HCEC 1CT (cell line): ENCODE measurements around the gene CLDN7.

Source experiments
- DNase-seq: peaks from one replicate; pipeline ENCODE4 v3.0.0-alpha.2; 2017

CLDN7 gene, protein sequence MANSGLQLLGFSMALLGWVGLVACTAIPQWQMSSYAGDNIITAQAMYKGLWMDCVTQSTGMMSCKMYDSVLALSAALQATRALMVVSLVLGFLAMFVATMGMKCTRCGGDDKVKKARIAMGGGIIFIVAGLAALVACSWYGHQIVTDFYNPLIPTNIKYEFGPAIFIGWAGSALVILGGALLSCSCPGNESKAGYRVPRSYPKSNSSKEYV

DNA sequence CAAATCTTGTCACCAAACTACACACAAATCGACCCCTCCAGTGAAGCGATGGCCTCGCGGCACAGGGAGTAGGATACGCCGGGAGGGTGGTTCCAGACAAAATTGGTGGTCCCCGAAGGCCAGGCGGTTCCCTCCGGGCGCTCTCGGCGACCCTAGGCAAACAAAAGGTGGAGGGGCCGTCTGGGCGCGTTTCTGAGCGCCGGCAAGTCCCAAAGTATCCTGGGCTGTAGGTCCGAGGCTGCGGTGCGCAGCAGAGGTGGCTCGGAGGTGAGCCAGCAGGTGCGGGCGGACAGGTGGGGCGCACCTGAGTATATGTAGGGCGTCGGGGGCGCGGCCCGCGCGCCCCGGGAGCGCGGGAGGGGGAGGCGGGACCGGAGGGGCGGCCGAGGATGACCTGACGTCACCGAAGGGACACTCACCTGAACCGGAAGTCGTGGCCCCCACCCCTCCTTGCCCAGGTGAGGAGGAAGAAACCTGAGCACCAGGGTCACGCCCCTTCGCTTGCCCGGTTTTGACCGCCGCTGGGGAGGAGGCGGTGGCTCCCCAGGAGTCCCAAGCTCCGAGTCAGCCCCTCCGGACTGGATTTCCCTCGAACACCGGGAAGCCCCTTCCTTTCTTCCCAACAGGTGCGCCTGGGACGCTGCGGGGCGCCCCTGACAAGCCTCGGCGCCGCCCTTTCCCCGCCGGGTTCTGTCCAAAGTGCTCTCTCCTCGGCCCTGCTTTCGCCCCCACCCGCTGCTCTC is at the start of gene CLDN7:
CLDN7 (minus strand) TSS at position 287 of the 743 bp plus-strand sequence. CDS start 435 bp downstream, outside the sequence.
- DNase-seq, result no peak

DNA sequence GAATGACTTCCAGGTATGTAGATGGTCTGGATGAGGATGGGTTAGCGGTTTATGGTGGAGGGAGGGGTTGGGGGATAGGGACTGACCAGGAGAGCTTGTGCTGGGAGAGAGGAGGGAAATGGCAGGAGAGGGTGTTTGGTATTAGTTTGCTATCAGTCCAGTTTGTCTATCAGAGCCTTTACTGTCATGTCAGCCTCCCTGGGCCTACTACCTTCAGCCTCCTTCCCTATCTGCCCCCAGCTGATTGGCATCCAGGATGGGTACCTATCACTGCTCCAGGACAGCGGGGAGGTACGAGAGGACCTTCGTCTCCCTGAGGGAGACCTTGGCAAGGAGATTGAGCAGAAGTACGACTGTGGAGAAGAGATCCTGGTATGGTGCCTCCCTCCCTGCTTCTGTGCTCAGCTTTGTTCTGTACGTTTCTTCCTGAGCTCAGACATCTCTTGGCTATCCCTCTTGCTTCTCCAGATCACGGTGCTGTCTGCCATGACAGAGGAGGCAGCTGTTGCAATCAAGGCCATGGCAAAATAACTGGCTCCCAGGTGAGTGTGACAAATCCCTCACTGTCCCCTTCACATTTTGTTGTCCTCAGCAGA is 48.9 kb upstream of the CLDN7 start:
- no peak for DNase-seq

DNA sequence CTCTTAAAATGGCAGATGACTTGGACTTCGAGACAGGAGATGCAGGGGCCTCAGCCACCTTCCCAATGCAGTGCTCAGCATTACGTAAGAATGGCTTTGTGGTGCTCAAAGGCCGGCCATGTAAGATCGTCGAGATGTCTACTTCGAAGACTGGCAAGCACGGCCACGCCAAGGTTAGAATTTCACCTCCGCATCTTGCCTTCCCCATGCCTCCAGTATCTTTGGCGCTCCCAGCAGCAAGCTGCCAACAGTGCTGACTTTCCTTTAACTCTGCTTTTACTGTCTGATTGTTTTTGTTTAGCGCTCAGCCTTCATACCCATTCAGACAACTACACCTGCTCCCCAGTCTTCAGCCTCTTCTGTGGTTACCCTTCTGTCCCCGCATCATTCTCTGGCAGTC is 47.4 kb upstream of the CLDN7 start:
- no peak for DNase-seq

DNA sequence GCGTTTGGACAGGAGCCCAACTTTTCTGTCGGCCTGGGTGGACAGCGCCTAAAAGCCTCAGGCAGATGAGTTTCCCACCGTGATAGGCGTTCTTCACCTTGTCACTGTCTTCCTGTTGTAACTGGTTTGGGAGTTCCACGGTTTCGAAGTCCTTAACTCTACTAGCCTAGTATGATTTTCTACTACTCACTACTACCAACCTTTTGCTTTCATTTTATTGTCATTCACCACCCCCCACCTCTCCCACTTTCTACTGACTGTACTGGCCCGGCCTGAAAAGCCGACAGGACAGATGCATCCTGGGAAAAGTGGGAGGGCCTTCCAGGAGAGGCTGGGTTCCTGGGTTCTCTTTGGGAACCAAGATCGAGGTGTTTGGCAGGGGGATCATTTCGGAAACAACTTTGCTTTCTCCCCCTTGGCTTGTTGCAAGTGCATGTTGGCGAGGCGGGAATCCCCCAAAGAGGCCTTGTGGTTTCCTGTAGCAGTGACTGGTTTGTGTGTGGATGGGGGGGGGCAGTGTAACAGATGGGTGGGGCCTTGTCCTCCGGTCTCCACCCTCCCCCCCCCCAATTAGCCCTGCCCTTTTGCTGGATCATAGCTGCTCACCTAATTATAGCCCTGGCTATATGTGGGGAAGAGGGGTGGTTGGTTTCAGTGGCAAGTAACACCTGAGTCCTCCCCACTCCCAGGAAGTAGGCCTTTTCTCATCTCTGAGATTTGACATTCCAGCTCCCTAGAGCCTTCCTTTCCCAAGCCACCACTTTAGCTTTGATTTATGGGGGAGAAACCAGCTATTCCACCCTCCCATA is 46.6 kb upstream of the CLDN7 start:
- DNase-seq, result peak; percentile 70

DNA sequence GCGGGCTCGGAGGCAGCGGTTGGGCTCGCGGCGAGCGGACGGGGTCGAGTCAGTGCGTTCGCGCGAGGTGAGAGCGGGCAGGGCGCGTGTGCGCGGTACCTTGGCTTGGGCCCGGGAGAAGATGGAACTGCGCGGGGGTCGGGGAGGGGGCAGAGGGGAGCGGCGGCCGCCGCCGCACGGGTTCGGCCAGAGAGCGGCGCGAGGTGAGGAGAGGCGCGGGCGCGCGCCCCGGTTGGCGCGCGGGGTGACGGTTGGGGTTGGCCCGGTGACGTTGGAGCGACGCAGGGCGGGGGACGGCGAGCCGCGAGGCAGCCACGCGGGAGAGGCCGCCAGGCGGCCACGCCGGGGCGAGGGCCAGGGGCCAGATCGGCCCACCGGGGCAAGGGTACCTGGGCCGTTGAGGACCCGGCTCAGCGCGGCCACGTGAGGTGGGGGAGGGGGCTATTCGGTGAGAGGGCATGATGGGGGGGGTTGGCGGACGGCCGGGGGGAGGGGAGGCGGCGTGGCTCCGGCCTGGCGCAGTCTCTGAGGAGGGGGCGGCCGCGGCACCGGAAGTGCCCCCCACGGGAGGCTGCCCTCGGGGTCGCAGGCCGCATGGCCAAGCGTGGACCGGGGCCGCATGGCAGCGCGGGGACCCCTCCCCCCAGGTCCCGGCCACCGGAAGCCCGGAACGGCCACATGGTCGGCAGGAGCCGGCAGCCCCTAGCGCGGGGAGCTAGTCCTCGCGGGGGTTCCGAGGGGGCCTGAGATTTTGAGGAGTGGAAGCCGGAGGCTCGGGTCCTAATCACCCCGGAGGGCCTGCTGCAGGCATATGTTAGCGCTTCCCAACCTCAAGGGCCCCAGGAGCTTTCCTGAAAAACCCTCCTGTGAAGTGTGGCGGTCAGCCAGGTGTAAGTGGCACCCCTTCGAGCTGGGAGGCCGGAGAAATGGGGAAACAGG is 45.7 kb upstream of the CLDN7 start:
- DNase-seq, result peak; percentile 47

DNA sequence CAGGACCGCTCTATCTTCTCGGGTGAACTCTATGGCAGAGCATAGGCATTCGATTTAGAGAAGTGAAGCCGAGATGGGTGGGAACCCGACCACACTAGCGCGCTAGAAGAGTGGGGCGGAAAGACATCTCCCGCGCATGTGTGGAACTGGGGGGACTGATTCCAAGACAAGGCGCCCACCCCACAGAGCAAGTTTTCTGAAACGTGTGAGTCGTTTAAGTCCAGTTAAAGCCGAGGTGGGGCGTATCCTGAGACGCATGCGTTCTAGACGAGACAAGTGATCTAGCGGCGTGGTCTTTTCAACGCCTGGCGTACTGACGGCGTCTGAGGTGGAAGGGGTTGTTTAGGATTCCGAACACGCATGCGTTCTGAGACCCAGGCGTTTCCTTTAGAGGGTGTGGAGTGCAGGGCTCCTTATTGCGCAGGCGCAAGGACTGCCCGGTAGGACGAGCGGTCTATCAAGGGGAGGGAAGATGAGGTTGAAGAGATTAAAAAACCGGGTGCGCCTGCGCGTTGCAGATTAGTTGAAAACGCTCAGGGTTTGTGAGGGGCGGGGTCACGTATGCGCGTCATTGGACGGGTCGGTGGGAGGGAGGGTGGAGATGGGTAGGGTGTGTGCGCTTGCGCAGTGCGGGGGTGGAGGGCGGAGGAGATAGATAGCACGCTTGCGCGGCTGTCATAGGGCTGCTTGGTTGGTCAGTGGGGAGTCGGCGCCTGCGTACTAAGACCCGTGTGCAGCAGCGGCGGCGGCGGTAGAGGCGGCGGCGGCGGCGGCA is 44.8 kb upstream of the CLDN7 start, which contains the start of gene EIF5A:
EIF5A (plus strand) TSS at position 718 of the 775 bp plus-strand sequence. CDS start 2,008 bp downstream, outside the sequence.
- DNase-seq, result peak; percentile 99

DNA sequence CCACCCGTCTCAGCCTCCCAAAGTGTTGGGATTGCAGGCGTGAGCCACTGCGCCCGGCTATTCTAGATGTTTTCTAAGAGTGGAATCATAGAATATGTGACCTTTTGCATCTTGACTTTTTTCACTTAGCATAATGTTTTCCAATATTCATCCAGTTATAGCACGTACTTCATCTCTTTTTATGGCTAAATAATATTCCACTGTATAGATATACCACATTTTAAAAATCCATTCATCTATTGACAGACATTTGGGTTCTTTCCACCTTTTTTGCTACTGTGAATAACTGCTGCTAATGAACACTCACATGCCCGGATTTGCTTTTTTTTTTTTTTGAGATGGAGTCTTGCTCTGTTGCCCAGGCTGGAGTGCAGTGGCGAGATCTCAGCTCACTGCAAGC is 41.9 kb upstream of the CLDN7 start:
- no peak for DNase-seq

DNA sequence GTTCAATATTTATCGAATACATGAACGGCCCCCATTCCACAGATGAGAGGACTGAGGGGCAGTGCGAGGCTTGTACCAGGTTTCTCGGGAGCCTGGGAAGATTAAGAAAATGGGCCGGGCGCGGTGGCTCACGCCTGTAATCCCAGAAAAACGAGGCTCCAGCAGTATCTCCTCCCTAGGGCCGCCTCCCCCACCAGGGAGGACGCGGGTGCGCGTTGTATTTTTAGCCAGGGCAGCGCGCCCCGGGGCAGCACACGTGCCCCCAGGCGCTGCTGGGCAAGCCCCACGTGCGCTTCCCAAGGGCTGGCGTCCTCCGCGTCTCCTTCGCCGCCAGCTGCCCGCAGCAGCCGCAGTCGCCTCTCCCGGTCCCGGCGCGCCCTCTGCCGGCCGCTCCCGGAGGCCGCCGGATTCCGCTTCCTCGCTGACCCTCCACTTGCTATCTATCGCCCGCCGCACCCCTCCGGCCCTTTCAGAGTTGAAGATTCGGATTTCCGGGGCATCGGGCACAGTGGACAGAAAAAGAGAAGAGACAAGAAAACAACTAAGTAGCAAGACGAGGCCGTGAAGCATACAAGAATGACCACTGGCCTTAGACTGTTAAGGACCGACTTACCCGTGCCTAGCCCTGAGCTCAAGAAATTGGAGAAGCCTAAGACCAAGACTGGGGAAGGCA is 34.0 kb upstream of the CLDN7 start:
- DNase-seq, result peak; percentile 73

DNA sequence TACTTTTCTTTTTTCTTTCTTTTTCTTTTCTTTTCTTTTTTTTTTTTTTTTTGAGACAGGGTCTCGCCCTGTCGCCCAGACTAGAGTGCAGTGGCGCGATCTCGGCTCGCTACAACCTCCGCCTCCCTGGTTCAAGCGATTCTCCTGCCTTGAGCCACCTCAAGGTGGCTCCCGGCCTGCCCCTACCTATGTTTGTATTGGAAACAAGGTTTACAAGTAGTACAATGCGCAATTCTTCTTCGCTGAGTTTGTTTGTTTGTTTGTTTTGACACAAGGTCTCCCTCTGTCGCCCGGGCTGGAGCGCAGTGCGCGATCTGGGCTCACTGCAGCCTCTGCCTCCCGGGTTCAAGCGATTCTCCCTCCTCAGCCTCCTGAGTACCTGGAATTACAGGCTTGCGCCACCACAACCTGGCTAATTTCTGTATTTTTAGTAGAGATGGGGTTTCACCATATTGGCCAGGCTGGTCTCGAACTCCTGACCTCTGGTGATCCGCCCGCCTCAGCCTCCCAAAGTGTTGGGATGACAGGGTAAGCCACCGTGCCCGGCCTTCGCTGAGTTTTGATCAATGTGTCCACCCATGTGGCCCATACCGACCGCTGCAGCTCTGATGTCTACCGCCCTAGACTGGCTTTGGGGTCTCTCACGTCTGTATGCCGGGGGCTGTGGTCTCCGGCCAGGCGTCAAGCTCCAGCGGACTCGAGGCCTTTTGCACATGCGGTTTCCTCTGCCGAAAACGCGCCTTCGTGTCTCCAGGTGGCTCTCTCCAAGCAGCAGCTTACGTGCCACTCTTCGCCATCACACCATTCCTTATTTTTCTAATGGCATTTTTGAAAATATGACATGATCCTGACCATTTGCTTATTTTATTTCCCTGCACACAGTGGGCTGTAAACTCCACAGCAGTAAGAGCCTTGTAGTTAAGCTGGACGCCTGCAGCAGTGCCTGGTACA is 33.2 kb upstream of the CLDN7 start:
- no peak for DNase-seq

DNA sequence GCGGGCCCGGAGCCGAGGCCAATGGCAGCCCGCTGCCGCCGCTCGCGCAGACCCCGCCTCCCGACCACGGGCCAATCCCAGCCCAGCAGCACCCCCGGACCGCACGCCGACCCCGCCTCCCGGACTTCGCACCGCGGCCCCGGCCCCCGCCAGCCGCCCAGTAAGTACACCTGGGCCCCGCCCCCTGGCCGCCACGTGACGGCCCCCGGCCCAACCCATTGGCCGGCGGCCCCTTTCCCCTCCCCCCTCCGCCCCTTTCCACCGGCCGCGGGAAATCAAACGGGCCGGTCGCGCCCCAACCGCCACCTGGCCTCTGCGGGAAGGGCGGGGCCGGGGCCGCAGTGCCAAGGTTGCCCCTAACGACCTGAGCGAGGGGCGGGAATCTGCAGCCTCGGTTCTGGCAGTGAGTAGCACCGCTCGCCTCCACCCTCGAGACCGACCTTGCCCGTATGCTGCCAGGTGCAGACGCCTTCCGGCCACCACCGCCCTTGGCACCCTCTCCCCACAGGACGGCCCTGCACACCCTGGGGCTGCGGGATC is 32.4 kb upstream of the CLDN7 start, which contains the start of gene YBX2:
YBX2 (minus strand) TSS at position 26 of the 540 bp plus-strand sequence. CDS start 139 bp downstream, outside the sequence.
- DNase-seq, result no peak

DNA sequence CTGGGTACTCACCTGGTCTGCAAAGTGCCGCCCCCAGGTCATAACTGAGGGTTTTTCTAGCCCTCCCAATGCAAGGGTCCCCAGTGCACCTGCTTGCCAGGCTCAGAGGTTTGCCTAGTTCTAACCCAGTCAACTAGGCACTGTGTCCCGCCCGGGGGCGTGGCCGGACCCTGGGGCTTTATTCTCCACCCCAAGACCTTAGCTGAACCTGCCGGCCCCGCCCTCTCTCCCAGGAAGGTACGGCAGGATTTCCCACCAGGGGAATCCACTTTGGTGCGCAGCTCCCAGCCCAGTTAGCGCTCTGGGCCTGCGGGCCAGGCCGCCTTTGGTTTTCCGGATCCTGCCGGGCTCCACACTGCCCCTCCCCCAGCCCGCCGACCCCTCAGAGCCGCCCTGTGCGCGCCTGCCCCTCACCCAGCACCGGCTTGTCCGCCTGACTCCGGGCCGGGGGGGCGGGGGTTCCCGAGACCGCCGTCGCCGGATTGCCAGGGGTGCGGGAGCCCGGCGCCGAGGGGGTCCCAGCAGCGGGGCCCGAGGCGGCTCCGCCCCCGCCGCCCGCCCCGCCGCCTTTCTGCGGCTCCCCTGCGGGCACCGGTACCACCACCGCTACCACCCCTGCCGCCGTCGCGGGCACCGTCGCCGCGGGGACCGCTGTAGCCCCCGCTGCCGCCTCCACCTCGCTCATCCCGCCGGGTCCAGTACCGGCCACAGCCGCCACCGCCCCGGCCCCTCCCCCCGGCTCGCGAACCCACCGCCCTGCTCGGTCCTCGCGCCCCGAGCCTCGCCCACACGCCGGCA is 31.7 kb upstream of the CLDN7 start:
- DNase-seq, result no peak

DNA sequence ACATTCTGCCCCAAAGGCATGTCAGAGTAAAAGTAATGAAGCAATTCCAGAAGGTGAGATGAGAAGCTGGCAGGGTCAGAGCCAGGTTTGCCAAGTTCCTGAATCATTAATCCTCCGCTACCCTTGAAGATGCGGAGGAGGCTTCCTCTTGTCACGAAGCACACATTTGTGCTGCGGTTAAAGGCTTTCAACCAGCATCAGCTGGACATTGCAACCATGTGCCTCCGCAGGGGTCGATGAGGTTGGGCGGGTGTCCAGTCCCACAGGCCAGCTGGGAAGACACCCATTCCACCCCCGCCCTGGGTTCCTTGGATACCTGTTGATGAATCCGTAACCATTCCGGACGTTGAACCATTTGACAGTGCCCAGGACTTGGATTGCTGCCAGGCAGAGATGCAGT is 30.9 kb upstream of the CLDN7 start:
- no peak for DNase-seq

DNA sequence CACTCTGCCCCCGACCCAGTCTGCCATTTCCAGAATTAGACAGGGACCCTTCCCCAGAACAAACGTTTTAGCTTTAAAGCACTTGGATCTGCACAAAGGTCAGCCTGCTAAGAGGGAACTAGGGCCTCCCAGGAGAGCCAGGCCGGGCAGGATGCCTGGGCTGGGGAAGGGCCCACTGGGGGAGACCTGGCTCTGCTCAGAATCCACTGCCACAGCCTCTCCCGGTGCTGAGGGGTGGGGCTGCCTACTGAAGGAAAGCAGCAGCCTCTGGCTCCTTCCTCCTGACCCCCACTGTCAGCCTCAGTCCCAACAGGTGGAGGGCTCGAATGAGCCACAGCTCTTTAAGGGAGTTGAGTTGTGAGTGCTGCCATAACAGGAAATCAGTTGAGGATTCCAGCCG is 30.5 kb upstream of the CLDN7 start:
- DNase-seq, result no peak

DNA sequence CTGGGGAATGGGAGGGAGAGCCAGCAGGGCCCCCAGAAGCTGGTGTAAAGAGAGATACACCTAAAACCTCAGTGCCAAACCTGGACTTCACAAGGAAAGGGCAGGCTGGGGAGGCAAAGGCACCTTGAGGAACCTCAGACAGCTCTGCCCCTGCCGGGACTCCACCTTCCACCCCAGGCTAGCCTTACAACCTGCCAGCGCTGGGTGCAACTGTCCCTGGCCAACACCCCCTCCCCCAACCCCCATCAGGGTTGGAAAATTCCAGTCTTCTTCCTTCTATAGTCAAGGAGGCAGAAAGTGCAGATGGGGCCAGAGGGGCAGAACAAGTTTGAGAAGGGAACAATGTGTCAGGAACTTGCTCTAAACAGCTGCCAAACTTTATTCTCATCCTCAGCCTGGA is 29.9 kb upstream of the CLDN7 start:
- DNase-seq, result no peak

DNA sequence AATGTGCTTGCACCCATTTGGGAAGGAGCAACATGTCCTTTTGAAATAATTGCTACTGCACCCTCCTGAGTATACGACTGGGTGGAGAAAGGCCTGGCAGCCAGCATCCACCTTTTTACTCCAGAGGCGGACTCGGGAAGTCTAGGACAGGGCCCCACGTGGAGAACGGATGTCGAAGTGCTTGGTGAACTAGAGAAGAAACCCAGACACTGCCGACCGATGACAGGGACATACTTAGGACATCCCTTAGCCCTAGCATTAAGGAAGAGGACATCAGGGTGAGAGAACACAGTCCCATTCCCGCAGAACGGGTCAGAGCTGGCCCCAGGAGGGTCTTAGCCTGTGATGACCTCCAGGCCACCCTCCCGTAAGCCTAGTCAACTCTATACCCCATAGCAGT is 28.4 kb upstream of the CLDN7 start:
- DNase-seq, result no peak

DNA sequence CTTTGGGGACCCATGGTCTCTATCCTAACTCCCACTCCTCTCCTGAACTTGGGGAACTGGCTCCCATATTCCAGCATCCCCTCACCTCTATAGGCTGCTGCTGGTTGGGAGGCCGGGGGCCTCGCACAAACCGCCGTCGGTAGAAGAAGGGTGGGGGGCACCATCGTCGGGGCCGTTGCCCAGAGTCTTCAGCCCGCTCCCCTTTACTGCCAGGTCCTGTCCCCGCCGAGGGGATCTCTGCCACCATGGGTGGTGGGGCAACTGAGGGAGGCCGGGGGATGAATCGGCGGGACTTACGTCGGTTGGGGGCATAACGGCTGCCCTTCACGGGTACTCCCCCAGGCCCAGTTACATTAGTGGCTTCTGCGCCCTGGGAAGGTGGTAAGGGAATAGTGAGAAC is 27.9 kb upstream of the CLDN7 start:
- DNase-seq, result no peak

DNA sequence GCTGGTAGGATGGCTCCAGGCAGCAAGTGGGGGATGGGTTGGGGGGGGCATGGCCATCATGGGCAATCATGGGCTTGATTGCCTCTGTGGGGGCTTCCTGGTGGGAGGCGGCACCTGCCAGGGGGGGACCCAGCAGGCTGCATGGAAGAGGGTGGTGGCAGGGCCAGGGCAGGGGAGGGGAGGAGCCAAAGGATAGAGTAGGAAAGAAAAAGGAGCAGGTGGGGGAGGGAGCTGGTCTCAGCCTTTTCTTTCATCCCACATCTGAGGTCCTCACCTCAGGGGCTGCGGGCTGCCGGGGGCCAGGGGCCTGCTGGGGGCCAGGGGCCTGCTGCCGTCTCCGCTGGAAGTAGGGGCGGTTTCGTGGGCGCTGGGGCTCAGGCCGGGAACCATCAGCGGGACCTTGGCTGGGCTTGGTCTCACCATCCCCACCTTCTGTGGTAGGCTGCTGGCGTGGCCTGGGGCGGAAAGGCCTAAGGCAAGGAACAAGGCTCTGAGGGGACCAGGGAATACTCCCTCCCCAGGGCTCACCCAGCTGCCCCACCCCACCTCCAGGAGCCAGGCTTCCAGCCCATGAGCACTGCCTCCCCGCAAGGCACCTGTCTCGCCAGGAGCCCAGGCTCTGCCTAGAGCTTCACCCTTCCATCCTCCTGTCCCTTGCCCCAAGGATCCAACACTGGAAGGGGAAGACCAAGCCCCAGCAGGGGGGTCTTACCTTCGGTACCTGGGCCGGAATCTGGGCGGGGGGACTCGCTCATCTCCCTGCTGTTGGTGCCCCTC is 27.2 kb upstream of the CLDN7 start:
- DNase-seq, result no peak
